NT2/D1 (cell line): Measurements from ENCODE around the gene FAM81A.

Experiments used
- SUZ12 ChIP-seq: IDR thresholded peaks from 2 replicates; pipeline ENCODE4 v1.6.1; 2011; ENCODE audit not compliant: insufficient read length, insufficient read depth; ENCODE audit errors: extremely low read depth
- YY1 ChIP-seq: IDR thresholded peaks from 2 replicates; pipeline ENCODE4 v1.6.1; 2011; ENCODE audit not compliant: insufficient read length, insufficient read depth
- ZNF274 ChIP-seq: IDR thresholded peaks from 2 replicates; pipeline ENCODE4 v1.6.1; 2011; ENCODE audit warnings: mild to moderate bottlenecking, low read depth, low read length

- TF ChIP-seq YY1 (no peak), ZNF274 (no peak), SUZ12 (no peak)
These were observed 3.5 kb upstream of the FAM81A start for GRCh38 chr15:59434481-59434880.
